GM23338 (cell line): ENCODE measurements around the gene DIDO1. TPM values are rescaled to one million over a fixed set of nuclear protein-coding genes. Genes with fewer than 3 reads are reported as not detected.
A peak's percentile ranks its signal among the peaks of the same experiment; 100 is the strongest.

Source experiments
- ATAC-seq: fragments of 200-7000 bp; cut with Tn5 transposase; 3 replicates; pipeline ENCODE4 v1.9.1; 2020
- DNase-seq: peaks from one replicate; pipeline ENCODE4 v3.0.0-alpha.2; 2015; ENCODE audit warnings: low spot score
- H2AFZ ChIP-seq: fragments of 200-600 bp; sonication (generic); 2 replicates; pipeline ENCODE4 v1.8.0; 2016; ENCODE audit warnings: antibody characterized with exemption, mild to moderate bottlenecking, moderate library complexity
- H3F3A ChIP-seq: fragments of 200-600 bp; sonication (generic); replicated peaks from 2 replicates; pipeline ENCODE4 v1.8.0; 2017; ENCODE audit warnings: antibody characterized with exemption, mixed run types, low read depth
- H3K27ac ChIP-seq: fragments of 200-600 bp; sonication (generic); 2 replicates; pipeline ENCODE4 v1.6.1; 2016; ENCODE audit warnings: low read depth
- H3K27me3 ChIP-seq: fragments of 200-600 bp; sonication (generic); 2 replicates; pipeline ENCODE4 v1.8.0; 2016; ENCODE audit warnings: mild to moderate bottlenecking, mixed run types, moderate library complexity; ENCODE audit not compliant: insufficient read depth
- H3K36me3 ChIP-seq: fragments of 200-600 bp; sonication (generic); 2 replicates; pipeline ENCODE4 v1.8.0; 2016; ENCODE audit warnings: mild to moderate bottlenecking; ENCODE audit not compliant: insufficient read depth
- H3K4me1 ChIP-seq: fragments of 200-600 bp; sonication (generic); 2 replicates; pipeline ENCODE4 v1.8.0; 2016; ENCODE audit warnings: mild to moderate bottlenecking, moderate library complexity; ENCODE audit not compliant: insufficient read depth
- H3K4me2 ChIP-seq: fragments of 200-600 bp; sonication (generic); 2 replicates; pipeline ENCODE4 v1.7.1; 2017; ENCODE audit warnings: mixed run types
- H3K4me3 ChIP-seq: fragments of 200-600 bp; sonication (generic); 2 replicates; pipeline ENCODE4 v1.6.1; 2016; ENCODE audit warnings: mixed run types
- H3K79me2 ChIP-seq: fragments of 200-600 bp; sonication (generic); replicated peaks from 2 replicates; pipeline ENCODE4 v1.8.0; 2017; ENCODE audit warnings: mild to moderate bottlenecking; ENCODE audit not compliant: insufficient read depth
- H3K9me2 ChIP-seq: fragments of 200-600 bp; sonication (generic); 2 replicates; pipeline ENCODE4 v1.8.0; 2017; ENCODE audit not compliant: insufficient read depth
- H4K20me1 ChIP-seq: fragments of 200-600 bp; sonication (generic); replicated peaks from 2 replicates; pipeline ENCODE4 v1.8.0; 2017; ENCODE audit warnings: mild to moderate bottlenecking; ENCODE audit not compliant: insufficient read depth
- H3K27ac Mint-ChIP-seq: 2 replicates; pipeline ENCODE4 v1.8.0; 2020; ENCODE audit warnings: inconsistent platforms, mild to moderate bottlenecking, moderate library complexity, mixed read lengths
- H3K27me3 Mint-ChIP-seq: 3 replicates; pipeline ENCODE4 v1.8.0; 2022; ENCODE audit warnings: low read depth, mild to moderate bottlenecking, moderate library complexity, mixed read lengths, inconsistent platforms; ENCODE audit not compliant: insufficient read depth, poor library complexity
- H3K36me3 Mint-ChIP-seq: 3 replicates; pipeline ENCODE4 v1.8.0; 2021; ENCODE audit warnings: low read depth, mild to moderate bottlenecking, inconsistent platforms, moderate library complexity, mixed read lengths
- H3K4me1 Mint-ChIP-seq: 3 replicates; pipeline ENCODE4 v1.8.0; 2020; ENCODE audit warnings: mild to moderate bottlenecking, inconsistent platforms, mixed read lengths
- H3K4me3 Mint-ChIP-seq: 3 replicates; pipeline ENCODE4 v1.8.0; 2021; ENCODE audit warnings: moderate library complexity, mild to moderate bottlenecking, inconsistent platforms, mixed read lengths
- H3K9me3 Mint-ChIP-seq: 3 replicates; pipeline ENCODE4 v1.8.0; 2020; ENCODE audit warnings: moderate library complexity, mild to moderate bottlenecking, inconsistent platforms, mixed read lengths
- CREB1 ChIP-seq: fragments of 250-450 bp; sonication (Bioruptor Pico); IDR thresholded peaks from 2 replicates; pipeline ENCODE4 v1.5.0; 2020; ENCODE audit warnings: low read depth, mild to moderate bottlenecking, moderate library complexity
- EZH2 ChIP-seq: fragments of 200-600 bp; sonication (generic); IDR thresholded peaks from one replicate; pipeline ENCODE4 v1.8.0; 2017; ENCODE audit warnings: antibody characterized with exemption, mild to moderate bottlenecking, low read depth; ENCODE audit not compliant: unreplicated experiment
- JUNB ChIP-seq: IDR thresholded peaks from one replicate; pipeline ENCODE4 v1.6.1; 2016; ENCODE audit warnings: antibody characterized with exemption; ENCODE audit not compliant: unreplicated experiment
- NANOG ChIP-seq: IDR thresholded peaks from 2 replicates; pipeline ENCODE4 v1.6.1; 2016; ENCODE audit warnings: antibody characterized with exemption, borderline replicate concordance
- POLR2AphosphoS5 ChIP-seq: IDR thresholded peaks from 2 replicates; pipeline ENCODE4 v1.6.1; 2016; ENCODE audit warnings: antibody characterized with exemption, low read depth
- ZNF114 ChIP-seq: fragments of 250-450 bp; sonication (Bioruptor Pico); IDR thresholded peaks from 2 replicates; pipeline ENCODE4 v1.5.0; 2020; ENCODE audit warnings: mild to moderate bottlenecking, moderate library complexity
- ZNF331 ChIP-seq: fragments of 250-450 bp; sonication (Bioruptor Pico); IDR thresholded peaks from 2 replicates; pipeline ENCODE4 v1.5.0; 2020; ENCODE audit warnings: low read depth, mild to moderate bottlenecking, moderate library complexity
- polyA plus RNA-seq: library from polyadenylated mRNA; unstranded; fragments of >200 nt; fragmentation: Nextera tagmentation; extraction: Ambion mirVana; gene quantifications from 2 replicates; pipeline ENCODE4 v1.2.1, GENCODE V29; 2016
- total RNA-seq: library from RNA; depleted of rRNA; stranded (reverse); fragments of >200 nt; shearing (Covaris generic); gene quantifications from 2 replicates; pipeline ENCODE4 v1.2.3, GENCODE V29; 2014
- TF ChIP-seq, protein P1 (sequence below): fragments of 250-450 bp; sonication (Bioruptor Pico); IDR thresholded peaks from 2 replicates; pipeline ENCODE4 v1.5.0; 2020; ENCODE audit warnings: mild to moderate bottlenecking, moderate library complexity
- TF ChIP-seq, protein P2 (sequence below): IDR thresholded peaks from 2 replicates; pipeline ENCODE4 v1.6.1; 2016; ENCODE audit warnings: antibody characterized with exemption

DIDO1 gene
- total and polyA plus RNA-seq, 2 experiments from 2014 or later, result 72.4 to 162 TPM

DNA sequence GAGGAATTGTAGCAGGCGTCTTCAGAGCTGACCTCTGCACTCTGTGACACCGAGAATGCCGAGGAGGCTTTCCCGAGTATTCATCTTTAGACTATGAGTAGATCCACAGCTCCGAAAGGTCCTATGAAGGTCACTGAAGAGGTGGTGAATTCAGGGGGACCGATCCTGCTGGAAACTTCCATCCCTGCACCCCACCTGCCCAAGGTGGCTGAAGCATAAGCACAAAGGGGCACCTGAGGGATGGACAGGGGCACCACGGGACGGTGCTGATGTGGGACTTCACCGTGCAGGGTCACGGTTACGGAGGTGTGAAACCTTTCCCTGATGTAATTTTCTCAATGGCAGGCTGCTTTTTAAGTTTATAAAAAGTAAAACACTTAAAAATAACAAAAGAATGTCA is 24.4 kb downstream of the DIDO1 start:
- no peaks in the 10 kb centered on the region for H3K9me2 ChIP-seq
- peaks cover 70% of the 10 kb centered on the region for H3F3A ChIP-seq
- H4K20me1 ChIP-seq, result peaks cover 59% of the 10 kb centered on the region
- H3K4me2 ChIP-seq, result no peak overlapping the region
- Mint-ChIP-seq H3K27me3 (peaks cover 25% of the 10 kb centered on the region), H3K9me3 (no peaks in the 10 kb centered on the region), H3K4me3 (no peak overlapping the region), H3K27ac (no peak overlapping the region), H3K36me3 (peaks cover 59% of the 10 kb centered on the region), H3K4me1 (peaks cover 42% of the 10 kb centered on the region)
- peaks cover 38% of the 10 kb centered on the region for H3K4me1 ChIP-seq
- H3K4me3 ChIP-seq, result no peak overlapping the region
- ATAC-seq, result no peak
- H3K27ac ChIP-seq, result peak overlapping the region; percentile 93
- H3K36me3 ChIP-seq, result peaks cover 56% of the 10 kb centered on the region
- TF ChIP-seq, protein P1, sequence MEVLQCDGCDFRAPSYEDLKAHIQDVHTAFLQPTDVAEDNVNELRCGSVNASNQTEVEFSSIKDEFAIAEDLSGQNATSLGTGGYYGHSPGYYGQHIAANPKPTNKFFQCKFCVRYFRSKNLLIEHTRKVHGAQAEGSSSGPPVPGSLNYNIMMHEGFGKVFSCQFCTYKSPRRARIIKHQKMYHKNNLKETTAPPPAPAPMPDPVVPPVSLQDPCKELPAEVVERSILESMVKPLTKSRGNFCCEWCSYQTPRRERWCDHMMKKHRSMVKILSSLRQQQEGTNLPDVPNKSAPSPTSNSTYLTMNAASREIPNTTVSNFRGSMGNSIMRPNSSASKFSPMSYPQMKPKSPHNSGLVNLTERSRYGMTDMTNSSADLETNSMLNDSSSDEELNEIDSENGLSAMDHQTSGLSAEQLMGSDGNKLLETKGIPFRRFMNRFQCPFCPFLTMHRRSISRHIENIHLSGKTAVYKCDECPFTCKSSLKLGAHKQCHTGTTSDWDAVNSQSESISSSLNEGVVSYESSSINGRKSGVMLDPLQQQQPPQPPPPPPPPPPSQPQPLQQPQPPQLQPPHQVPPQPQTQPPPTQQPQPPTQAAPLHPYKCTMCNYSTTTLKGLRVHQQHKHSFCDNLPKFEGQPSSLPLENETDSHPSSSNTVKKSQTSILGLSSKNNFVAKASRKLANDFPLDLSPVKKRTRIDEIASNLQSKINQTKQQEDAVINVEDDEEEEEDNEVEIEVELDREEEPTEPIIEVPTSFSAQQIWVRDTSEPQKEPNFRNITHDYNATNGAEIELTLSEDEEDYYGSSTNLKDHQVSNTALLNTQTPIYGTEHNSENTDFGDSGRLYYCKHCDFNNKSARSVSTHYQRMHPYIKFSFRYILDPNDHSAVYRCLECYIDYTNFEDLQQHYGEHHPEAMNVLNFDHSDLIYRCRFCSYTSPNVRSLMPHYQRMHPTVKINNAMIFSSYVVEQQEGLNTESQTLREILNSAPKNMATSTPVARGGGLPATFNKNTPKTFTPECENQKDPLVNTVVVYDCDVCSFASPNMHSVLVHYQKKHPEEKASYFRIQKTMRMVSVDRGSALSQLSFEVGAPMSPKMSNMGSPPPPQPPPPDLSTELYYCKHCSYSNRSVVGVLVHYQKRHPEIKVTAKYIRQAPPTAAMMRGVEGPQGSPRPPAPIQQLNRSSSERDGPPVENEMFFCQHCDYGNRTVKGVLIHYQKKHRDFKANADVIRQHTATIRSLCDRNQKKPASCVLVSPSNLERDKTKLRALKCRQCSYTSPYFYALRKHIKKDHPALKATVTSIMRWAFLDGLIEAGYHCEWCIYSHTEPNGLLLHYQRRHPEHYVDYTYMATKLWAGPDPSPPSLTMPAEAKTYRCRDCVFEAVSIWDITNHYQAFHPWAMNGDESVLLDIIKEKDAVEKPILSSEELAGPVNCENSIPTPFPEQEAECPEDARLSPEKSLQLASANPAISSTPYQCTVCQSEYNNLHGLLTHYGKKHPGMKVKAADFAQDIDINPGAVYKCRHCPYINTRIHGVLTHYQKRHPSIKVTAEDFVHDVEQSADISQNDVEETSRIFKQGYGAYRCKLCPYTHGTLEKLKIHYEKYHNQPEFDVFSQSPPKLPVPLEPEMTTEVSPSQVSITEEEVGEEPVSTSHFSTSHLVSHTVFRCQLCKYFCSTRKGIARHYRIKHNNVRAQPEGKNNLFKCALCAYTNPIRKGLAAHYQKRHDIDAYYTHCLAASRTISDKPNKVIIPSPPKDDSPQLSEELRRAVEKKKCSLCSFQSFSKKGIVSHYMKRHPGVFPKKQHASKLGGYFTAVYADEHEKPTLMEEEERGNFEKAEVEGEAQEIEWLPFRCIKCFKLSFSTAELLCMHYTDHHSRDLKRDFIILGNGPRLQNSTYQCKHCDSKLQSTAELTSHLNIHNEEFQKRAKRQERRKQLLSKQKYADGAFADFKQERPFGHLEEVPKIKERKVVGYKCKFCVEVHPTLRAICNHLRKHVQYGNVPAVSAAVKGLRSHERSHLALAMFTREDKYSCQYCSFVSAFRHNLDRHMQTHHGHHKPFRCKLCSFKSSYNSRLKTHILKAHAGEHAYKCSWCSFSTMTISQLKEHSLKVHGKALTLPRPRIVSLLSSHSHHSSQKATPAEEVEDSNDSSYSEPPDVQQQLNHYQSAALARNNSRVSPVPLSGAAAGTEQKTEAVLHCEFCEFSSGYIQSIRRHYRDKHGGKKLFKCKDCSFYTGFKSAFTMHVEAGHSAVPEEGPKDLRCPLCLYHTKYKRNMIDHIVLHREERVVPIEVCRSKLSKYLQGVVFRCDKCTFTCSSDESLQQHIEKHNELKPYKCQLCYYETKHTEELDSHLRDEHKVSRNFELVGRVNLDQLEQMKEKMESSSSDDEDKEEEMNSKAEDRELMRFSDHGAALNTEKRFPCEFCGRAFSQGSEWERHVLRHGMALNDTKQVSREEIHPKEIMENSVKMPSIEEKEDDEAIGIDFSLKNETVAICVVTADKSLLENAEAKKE (CRISPR knock-in tag), result no peak
- no peak for TF ChIP-seq EZH2
- TF ChIP-seq POLR2AphosphoS5, result no peak
- TF ChIP-seq JUNB, result no peak
- TF ChIP-seq ZNF331 (CRISPR knock-in tag), result no peak
- no peak for TF ChIP-seq NANOG
- no peak for TF ChIP-seq ZNF114 (CRISPR knock-in tag)
- TF ChIP-seq, protein P2, sequence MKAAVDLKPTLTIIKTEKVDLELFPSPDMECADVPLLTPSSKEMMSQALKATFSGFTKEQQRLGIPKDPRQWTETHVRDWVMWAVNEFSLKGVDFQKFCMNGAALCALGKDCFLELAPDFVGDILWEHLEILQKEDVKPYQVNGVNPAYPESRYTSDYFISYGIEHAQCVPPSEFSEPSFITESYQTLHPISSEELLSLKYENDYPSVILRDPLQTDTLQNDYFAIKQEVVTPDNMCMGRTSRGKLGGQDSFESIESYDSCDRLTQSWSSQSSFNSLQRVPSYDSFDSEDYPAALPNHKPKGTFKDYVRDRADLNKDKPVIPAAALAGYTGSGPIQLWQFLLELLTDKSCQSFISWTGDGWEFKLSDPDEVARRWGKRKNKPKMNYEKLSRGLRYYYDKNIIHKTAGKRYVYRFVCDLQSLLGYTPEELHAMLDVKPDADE, result no peak
- no peak for TF ChIP-seq CREB1 (CRISPR knock-in tag)
- H3K79me2 ChIP-seq, result peaks cover 28% of the 10 kb centered on the region
- no peak for DNase-seq
- no peaks in the 10 kb centered on the region for H3K27me3 ChIP-seq
- no peak overlapping the region for H2AFZ ChIP-seq
